GM19099 (cell line): ENCODE measurements around the gene PLEKHO2.

ENCODE experiments used
- POLR2A ChIP-seq: IDR thresholded peaks from 3 replicates; pipeline ENCODE4 v1.6.1; 2011; ENCODE audit warnings: low read depth; ENCODE audit not compliant: insufficient read length; ENCODE audit errors: extremely low read depth

PLEKHO2 gene

DNA sequence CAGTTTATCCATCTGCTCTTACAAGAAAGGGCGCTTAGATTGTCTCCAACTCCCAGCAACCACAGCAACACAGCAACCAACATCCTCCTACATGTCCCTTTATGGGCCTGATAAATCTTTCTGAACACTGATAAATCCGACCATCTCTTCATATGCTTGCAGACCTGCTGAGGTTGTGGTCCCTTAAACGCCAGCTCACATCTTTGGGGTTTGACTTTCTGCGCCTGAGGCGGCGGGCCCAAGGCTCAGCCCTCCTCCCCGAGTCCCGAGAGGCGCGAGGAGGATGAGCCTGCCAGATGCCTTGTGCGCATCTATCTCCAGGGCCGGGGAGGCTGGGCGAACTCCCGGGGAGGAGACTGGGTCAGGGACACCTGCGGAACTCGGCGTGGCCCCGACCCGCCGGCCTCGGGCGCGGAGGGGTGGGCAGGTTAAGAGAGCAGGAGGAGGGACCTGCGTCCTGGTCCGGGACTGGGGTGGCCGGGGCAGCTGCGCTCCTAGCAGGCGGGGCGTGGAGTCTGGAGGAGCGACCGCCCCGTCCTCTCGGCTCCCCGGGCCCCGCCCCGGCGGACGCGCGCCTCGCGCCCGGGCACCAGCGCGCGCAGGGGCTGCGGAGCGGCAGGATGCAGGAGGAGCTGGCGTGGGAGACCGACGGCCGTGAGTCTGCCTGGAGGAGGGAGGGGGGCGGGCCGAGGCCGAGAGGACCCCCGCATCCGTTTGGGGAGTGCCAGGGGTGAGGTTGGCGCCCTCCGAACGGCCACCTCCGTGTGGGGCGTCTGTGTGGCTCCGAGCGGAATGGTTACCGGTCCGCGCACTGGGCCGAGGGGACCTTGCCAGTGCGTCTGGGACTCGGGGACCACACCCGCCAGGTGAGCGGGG, 69.8 kb downstream of the PLEKHO2 start, which contains the start of gene ANKDD1A:
TSS of gene ANKDD1A (plus strand) at position 592 of the 876 bp plus-strand sequence. CDS start at position 621, 29 bp downstream.
- no peak for TF ChIP-seq POLR2A

DNA sequence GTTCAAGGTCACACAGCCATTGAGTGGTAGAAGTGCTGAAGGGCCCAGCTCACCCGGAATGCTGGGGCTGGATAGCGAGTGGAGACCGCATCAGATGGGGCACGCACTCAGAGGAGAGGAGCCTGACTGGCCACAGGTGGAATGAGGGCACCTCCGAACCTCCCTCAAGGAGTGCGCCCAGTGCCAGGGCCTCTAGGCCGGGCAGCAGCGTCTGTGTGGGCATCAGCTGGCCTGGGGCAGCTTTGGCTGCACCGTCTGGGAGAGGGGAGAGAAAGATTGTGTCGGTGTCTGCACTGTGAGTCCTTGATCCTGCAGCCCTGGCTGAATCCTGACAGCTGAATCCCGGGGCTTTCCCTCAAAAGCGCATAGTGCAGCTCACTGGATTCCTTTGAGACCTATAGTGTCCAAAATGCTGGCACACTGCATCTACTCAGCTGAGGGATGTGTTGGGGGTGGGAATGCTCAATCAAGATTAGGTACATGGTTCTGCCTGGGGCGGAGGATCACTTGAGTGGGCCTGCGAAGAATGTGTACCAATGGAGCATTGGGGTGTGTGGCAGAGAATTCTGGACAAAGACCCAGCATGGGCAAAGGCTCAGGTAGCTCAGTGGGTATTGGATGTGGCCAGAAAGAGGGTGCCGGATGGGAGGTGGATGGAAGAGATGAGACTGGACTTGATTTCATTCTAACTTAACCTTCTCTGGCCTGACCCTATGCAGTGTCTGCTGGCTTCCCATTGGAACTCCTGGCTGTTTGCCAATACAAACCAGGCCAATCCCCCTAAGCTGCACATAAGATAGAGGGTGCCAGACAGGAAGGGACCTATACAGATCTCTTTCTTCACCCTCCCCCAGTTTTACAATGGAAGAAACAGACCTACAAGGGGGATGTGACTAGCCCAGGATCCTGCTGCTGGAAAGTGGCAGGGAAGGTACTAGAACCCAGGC, 70.9 kb downstream of the PLEKHO2 start:
- TF ChIP-seq POLR2A, result no peak

DNA sequence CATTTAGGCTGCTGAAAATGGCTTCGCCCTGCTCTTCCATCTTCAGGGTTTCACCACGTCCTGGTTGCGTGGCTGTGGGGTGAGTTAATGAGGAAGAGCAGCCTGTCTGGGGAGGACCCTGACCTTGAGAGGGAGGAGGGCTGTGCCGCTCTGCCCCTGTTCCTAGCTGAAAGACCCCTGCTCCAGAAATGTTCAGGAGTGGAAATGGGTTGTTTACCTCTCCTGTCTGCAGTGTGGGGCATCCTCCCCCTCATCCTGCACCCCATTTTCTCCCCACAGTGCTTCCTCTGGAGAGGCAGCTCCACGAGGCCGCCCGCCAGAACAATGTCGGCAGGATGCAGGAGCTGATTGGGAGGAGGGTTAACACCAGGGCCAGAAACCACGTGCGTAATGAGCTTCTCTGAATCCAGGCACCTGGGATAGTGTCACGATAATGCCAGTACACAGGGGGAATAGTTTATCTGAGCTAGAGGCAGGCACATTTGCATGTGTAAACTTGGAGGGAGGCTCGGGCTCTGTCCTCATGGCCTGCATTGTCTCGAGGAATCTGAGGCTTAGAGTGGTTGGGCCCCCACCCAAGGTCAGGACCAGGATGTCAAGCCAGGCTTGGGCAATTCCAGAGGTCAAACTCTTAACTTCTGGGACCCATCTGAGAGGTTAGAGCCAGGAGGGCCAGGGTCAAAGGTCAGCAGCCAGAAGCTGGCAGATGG, 74.0 kb downstream of the PLEKHO2 start:
- no peak for TF ChIP-seq POLR2A

DNA sequence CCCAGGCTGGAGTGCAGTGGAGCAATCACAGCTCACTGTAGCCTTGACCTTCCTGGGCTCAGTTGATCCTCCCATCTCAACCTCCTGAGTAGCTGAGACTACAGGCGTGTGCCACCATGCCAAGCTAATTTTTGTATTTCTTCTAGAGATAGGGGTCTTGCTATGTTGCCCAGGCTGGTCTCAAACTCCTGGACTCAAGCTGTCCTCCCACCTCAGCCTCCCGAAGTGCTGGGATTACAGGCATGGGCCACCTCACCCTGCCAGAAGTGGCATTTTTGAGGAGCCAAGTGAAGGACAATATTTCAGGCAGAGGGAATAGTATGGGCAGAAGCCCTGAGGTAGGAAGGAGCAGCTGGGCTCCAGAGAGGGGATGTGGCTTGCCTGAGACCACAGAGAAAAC, 74.7 kb downstream of the PLEKHO2 start:
- TF ChIP-seq POLR2A, result no peak

DNA sequence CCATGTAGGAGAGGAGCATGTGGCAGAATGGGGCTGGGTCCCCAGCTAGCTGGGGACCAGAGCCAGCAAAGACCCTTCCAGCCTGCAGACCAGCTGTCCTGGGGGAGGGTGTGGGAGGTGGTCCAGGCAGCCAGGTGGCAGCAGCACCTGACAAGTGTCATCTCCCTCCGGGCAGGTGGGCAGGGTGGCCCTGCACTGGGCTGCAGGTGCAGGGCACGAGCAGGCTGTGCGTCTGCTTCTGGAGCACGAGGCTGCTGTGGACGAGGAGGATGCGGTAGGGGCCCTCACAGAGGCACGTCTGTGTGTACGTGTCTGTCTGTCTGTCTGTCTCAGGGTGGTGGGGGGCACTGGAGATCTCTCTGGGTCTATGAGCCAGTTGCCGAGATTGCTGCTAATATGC, 75.5 kb downstream of the PLEKHO2 start:
- TF ChIP-seq POLR2A, result no peak
